ENCODE data around the gene TMCC1. TPM values are rescaled to one million over a fixed set of nuclear protein-coding genes. Genes with fewer than 3 reads are reported as not detected.

Gene TMCC1
- total RNA-seq, 1 donor from 2014 or later: 42.3 TPM

GRCh38 chr3:129855832-129856419, 37.6 kb downstream of the TMCC1 start:
- DNase-seq (no peak), ATAC-seq (peak; percentile 72)
- intact Hi-C loops (cut with DNase I): no loop called here
- Histone ChIP-seq H3K4me1 (peaks cover 7% of the 10 kb centered on the region), H3K4me3 (no peak overlapping the region), H3K27me3 (no peaks in the 10 kb centered on the region), H3K36me3 (peaks cover 3% of the 10 kb centered on the region), H3K9me3 (no peaks in the 10 kb centered on the region), H3K27ac (peak overlapping the region; percentile 53)
- TF ChIP-seq, protein P1, sequence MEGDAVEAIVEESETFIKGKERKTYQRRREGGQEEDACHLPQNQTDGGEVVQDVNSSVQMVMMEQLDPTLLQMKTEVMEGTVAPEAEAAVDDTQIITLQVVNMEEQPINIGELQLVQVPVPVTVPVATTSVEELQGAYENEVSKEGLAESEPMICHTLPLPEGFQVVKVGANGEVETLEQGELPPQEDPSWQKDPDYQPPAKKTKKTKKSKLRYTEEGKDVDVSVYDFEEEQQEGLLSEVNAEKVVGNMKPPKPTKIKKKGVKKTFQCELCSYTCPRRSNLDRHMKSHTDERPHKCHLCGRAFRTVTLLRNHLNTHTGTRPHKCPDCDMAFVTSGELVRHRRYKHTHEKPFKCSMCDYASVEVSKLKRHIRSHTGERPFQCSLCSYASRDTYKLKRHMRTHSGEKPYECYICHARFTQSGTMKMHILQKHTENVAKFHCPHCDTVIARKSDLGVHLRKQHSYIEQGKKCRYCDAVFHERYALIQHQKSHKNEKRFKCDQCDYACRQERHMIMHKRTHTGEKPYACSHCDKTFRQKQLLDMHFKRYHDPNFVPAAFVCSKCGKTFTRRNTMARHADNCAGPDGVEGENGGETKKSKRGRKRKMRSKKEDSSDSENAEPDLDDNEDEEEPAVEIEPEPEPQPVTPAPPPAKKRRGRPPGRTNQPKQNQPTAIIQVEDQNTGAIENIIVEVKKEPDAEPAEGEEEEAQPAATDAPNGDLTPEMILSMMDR (IDR thresholded peaks at IDR 0.05): no peak

GRCh38 chr3:129855170-129855831, 38.2 kb downstream of the TMCC1 start:
- no peaks in the 10 kb centered on the region for H3K27me3 ChIP-seq
- H3K27ac ChIP-seq: peak overlapping the region; percentile 53
- no peak overlapping the region for H3K4me3 ChIP-seq
- intact Hi-C loops (cut with DNase I): no loop called here
- H3K36me3 ChIP-seq: no peaks in the 10 kb centered on the region
- peaks cover 7% of the 10 kb centered on the region for H3K4me1 ChIP-seq
- DNase-seq: no peak
- TF ChIP-seq, protein P1 (IDR thresholded peaks at IDR 0.05): no peak
- no peaks in the 10 kb centered on the region for H3K9me3 ChIP-seq
- ATAC-seq: no peak

GRCh38 chr3:129854460-129854859, 39.1 kb downstream of the TMCC1 start:
- ATAC-seq: no peak

DNA sequence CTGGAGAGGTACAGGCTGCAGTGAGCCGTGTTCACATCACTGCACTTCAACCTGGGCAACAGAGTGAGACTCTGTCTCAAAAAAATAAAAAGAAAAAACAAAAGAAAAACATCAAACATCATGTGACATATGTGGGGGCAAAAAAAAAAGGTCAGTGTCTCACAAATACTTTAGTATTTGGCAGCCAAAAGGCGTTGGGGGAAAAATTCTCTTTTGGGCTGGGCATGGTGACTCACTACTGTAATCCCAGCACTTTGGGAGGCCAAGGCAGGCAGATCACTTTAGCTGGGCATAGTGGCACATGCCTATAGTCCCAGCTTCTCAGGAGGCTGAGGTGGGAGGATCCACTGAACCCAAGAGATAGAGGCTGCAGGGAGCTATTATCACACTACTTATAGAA, 47.6 kb downstream of the TMCC1 start:
- H3K27ac ChIP-seq: no peak overlapping the region
- DNase-seq (no peak), ATAC-seq (no peak)
- no peaks in the 10 kb centered on the region for H3K9me3 ChIP-seq
- TF ChIP-seq, protein P1 (IDR thresholded peaks at IDR 0.05): no peak
- no peaks in the 10 kb centered on the region for H3K36me3 ChIP-seq
- intact Hi-C loops (cut with DNase I): no loop called here
- no peak overlapping the region for H3K4me3 ChIP-seq
- no peaks in the 10 kb centered on the region for H3K4me1 ChIP-seq
- H3K27me3 ChIP-seq: no peaks in the 10 kb centered on the region

More at GRCh38 chr3:129854460-129854859, 39.1 kb downstream of the TMCC1 start:
- H3K4me3 ChIP-seq: no peak overlapping the region
- no peaks in the 10 kb centered on the region for H3K36me3 ChIP-seq
- H3K27me3 ChIP-seq: no peaks in the 10 kb centered on the region
- H3K4me1 ChIP-seq: peaks cover 7% of the 10 kb centered on the region
- TF ChIP-seq, protein P1 (IDR thresholded peaks at IDR 0.05): no peak
- H3K27ac ChIP-seq: peak overlapping the region; percentile 53
- DNase-seq: no peak
- intact Hi-C loops (cut with DNase I): no loop called here
- no peaks in the 10 kb centered on the region for H3K9me3 ChIP-seq

- Histone ChIP-seq H3K4me1 (peaks cover 5% of the 10 kb centered on the region), H3K9me3 (no peaks in the 10 kb centered on the region), H3K27ac (no peak overlapping the region), H3K36me3 (no peaks in the 10 kb centered on the region), H3K27me3 (no peaks in the 10 kb centered on the region), H3K4me3 (no peak overlapping the region)
- DNase-seq: no peak
- no peak for ATAC-seq
- intact Hi-C loops (cut with DNase I): no loop called here
- TF ChIP-seq, protein P1 (IDR thresholded peaks at IDR 0.05): no peak
These were observed 52.7 kb downstream of the TMCC1 start for GRCh38 chr3:129840707-129841360.
